Left kidney (tissue), 2 donors: ENCODE results near the gene MOB2. TPM values are rescaled to one million over a fixed set of nuclear protein-coding genes. Genes with fewer than 3 reads are reported as not detected.
A peak's percentile ranks its signal among the peaks of the same experiment; 100 is the strongest.
"Not testable (repeated sequence)": the region's sequence is repeated elsewhere in the genome, so short reads cannot be mapped to it uniquely, and the experiment has no call there.

ENCODE experiments used
- DNase-seq: peaks from one replicate; pipeline ENCODE4 v3.0.0-alpha.2; 2013
- polyA plus RNA-seq: library from polyadenylated mRNA; unstranded; fragments of 120-200 nt; gene quantifications from one replicate; pipeline ENCODE4 v1.2.1, GENCODE V29; 2013; ENCODE audit not compliant: insufficient read length

The MOB2 gene
- polyA plus RNA-seq, 1 donor, result 29.4 TPM

GRCh38 chr11:1519028-1520010, 32.7 kb upstream of the MOB2 start:
- no peak for DNase-seq

DNA sequence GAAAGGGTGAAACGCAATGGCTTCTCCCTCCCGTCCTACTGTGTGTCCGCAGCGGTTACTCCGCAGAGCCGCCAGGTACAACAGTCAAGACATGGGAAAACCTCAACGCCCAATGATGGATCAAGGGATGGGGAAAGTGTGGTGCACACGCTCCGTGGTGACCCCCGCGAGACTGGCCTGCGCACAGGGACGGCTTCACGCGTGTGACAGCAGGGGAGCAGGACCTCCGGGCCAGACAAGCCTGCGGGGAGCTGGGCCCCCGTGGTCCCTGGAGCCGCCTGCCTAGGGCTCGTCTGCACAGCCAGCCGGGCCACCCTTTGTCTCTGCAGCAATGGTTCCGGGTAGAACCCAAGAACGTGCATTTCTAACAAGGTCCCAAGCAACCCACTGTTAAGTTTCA, 31.7 kb upstream of the MOB2 start:
- DNase-seq, result no peak

- no peak for DNase-seq
Observed at GRCh38 chr11:1517117-1518005, 30.8 kb upstream of the MOB2 start.

GRCh38 chr11:1516273-1517067, 29.9 kb upstream of the MOB2 start:
- no peak for DNase-seq

DNA sequence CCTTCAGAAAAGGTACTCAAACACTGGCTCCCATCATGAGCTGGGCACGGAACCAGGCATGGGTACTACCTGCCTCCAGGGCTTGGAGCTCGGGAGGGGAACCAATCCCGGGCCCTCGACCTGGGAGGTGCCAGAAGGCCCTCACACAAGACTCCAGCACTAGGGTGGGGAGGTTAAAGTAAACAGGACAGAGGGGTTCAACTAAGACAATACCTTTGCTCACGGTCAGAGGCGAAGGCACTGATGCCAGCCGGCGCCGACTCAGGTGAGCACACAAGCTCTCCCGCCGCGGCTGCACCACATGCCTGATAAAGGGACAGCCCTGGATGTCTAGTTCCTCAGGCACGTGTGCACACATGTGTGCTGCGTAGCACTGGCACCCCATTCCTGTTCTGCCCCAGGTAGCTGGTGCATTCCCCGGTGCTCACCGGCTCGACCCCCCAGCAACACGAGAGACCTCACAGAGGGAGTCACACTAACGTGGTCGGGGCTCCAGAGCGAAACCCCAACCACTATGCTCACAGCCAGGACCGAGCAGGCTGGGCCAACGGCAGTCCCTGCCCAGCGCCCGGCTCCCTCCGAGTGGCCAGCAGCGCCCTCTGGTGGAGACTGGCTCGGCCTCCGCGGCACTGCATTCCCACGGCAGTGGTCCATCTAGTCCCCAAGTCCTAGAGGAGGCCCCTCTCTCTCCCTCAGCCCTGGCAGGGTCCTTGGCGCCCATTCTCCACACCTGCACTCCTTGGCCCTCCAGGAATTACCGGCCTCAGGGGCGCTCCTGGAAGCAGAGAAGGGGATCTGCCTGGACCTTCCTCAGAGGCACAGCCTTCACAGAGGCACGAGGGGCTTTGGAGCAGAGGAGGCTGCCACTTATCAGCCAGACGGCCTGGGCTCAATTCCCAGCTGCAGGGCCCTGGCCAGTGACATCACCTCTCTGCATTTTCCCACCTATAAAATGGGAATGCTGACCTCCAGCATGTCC, 28.8 kb upstream of the MOB2 start:
- peak; percentile 57 for DNase-seq

GRCh38 chr11:1514336-1515061, 27.9 kb upstream of the MOB2 start:
- no peak for DNase-seq

GRCh38 chr11:1513326-1514296, 27.0 kb upstream of the MOB2 start:
- DNase-seq, result no peak

- not testable (repeated sequence) for DNase-seq
Observed at GRCh38 chr11:1512531-1513258, 26.1 kb upstream of the MOB2 start.

GRCh38 chr11:1511937-1512496, 25.4 kb upstream of the MOB2 start:
- no peak for DNase-seq

- DNase-seq, result no peak
Observed at GRCh38 chr11:1510928-1511327, 24.3 kb upstream of the MOB2 start.

DNA sequence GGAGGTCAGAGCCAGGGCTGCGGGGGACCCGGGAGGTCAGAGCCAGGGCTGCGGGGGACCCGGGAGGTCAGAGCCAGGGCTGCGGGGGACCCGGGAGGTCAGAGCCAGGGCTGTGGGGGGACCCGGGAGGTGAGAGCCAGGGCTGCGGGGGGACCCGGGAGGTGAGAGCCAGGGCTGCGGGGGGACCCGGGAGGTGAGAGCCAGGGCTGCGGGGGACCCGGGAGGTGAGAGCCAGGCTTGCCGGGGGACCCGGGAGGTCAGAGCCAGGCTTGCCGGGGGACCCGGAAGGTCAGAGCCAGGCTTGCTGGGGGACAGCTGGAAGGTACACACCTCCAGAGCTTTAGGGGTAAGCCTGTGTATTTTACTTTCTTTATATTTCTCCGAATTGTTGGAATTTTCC, 23.8 kb upstream of the MOB2 start:
- not testable (repeated sequence) for DNase-seq

- no peak for DNase-seq
Observed at GRCh38 chr11:1509626-1510255, 23.2 kb upstream of the MOB2 start.

DNA sequence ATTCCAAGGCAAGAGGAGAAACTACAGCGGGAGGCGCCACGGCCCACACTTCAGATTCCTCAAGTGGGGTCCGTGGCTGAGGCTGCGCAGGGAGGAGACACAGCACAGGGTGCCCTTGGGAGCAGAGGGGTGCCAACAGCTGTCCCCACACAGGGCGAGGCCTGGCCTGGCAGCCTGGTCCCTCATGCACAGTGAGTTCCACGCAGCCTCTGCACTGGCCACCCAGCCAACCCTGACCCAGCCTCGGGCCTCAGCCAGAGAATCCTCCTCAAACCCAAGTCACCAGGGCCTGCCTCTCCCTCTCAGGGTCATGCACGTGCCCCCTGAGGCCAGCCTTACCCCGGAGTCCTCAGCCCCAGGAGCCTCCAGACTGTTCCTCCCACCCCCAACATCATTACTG, 22.4 kb upstream of the MOB2 start:
- DNase-seq, result no peak

GRCh38 chr11:1508491-1508891, 21.9 kb upstream of the MOB2 start:
- DNase-seq, result no peak

DNA sequence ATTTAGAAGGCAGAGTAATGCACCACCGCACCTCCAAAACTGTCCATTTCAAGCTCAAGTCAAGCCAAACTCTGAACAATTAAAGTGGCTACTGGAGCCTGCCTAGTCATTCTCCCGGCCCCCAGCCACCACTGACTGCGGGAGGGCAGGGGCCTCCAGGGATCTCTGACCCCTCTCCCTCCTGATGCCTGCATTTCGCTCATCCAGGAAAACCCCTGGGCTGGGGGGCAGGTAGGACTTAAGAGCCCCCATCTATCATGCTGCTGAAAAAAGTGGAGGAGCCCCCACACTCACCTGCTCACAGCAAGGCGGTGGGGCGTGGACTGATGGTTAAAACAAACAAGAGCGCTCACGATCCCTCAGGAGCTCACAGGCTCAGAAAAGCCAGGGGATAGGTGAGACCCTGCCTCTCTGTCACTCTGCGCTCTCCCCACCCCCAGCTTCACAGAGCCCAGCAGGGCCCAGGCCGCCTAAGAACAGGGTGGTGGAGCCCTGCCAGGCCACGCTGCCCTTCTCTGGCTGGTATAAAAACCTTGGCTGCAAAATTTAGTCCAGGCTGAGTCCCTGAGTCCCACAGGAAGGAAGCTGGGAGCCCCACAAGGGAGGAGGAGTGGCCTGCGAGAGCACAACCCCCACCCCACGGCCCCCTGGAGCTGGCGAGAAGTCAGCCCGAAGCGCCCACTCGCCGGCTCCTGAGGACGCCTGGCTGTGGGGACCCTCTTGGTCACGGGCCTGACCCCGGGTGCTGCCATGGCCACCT, 21.0 kb upstream of the MOB2 start:
- DNase-seq, result no peak

GRCh38 chr11:1506981-1507380, 20.4 kb upstream of the MOB2 start:
- DNase-seq, result no peak
